Ovary (tissue), 9 donors: ENCODE data around the gene CRACR2A. TPM values are rescaled to one million over a fixed set of nuclear protein-coding genes. Genes with fewer than 3 reads are reported as not detected.

Experiments used
- DNase-seq, 5 donors: peaks; one replicate each; pipeline ENCODE4 v3.0.0-alpha.2; 2019 to 2020
- H3K27ac ChIP-seq, 2 donors: fragments of 200-600 bp; one replicate each; pipeline versions ENCODE4 v1.5.1 to v1.8.0; 2019 to 2022
- H3K27me3 ChIP-seq: fragments of 200-600 bp; one replicate; pipeline ENCODE4 v1.8.0; 2022
- H3K36me3 ChIP-seq: fragments of 200-600 bp; sonication (generic); one replicate; pipeline ENCODE4 v1.5.1; 2019
- H3K4me1 ChIP-seq: one replicate; pipeline ENCODE4 v1.8.1; 2013; ENCODE audit warnings: mild to moderate bottlenecking, moderate library complexity; ENCODE audit not compliant: insufficient read depth
- H3K4me3 ChIP-seq: fragments of 200-600 bp; sonication (generic); one replicate; pipeline ENCODE4 v1.5.1; 2017
- H3K9me3 ChIP-seq, 2 donors: fragments of 200-600 bp in 1 of 2; sonication (generic) in 1 of 2; one replicate each; pipeline versions ENCODE4 v1.5.1 to v1.8.1; 2013 to 2019; ENCODE audit warnings: mild to moderate bottlenecking in 1 of 2, moderate library complexity in 1 of 2
- CTCF ChIP-seq, 3 donors: fragments of 450-650 bp in 2 of 3; fragments of 200-600 bp in 1 of 3; IDR thresholded peaks; one replicate each; pipeline versions ENCODE4 v1.5.1 to v1.8.0; 2016 to 2022; ENCODE audit warnings: antibody characterized with exemption in 3 of 3, mild to moderate bottlenecking in 1 of 3
- EP300 ChIP-seq: sonication (generic); formaldehyde crosslinking; IDR thresholded peaks from one replicate; pipeline ENCODE4 v1.6.1; 2017; ENCODE audit warnings: antibody characterized with exemption
- POLR2A ChIP-seq: fragments of 450-650 bp; IDR thresholded peaks from one replicate; pipeline ENCODE4 v1.6.1; 2017; ENCODE audit warnings: antibody characterized with exemption, mild to moderate bottlenecking, moderate library complexity
- WGBS, 3 donors: extraction: QIAGEN DNeasy Blood & Tissue Kit in 1 of 3; methylation state at CpG; one replicate each; pipeline versions ENCODE4 v1.1.5 to v1.1.7; 2013 to 2017; 5-methylcytosine and 5-hydroxymethylcytosine counted together
- intact Hi-C, 4 donors: fragments of 100-400 bp; cut with DNase I; formaldehyde crosslinking; loops; one replicate each; pipeline versions ENCODE4 v1.11.0 to v1.15.1; 2022 to 2023
- polyA plus RNA-seq, 2 donors: library from polyadenylated mRNA; stranded (reverse); fragments of 200-250 nt in 1 of 2; fragments of 350-450 nt in 1 of 2; fragmentation: Illumina TruSeq in 1 of 2; extraction: RNeasy Lipid Tissue Mini Kit (QIAGEN cat#74804) in 1 of 2; gene quantifications; one replicate each; pipeline ENCODE4 v1.2.3, GENCODE V29; 2013 to 2014
- total RNA-seq, 7 donors: library from RNA; depleted of rRNA in 2 of 7; stranded (reverse); fragments of >200 nt in 2 of 7; fragmentation: NEBNext Ultra II Directional in 3 of 7; extraction: Animal tissue kit (Norgen Biotek cat#: 25700) in 3 of 7; gene quantifications; one replicate each; pipeline versions ENCODE4 v1.1.0 to v1.2.4, GENCODE V29; 2016 to 2023
- donor health status: DM: no; HTN: no; CAD: no; lungs with moderate emphysema.
- donor health status: DM: no; HTN: no; CAD: no.
- donor health status: Bipolar disorder and iron deficiency.
- donor health status: DM: yes; HTN: yes; CAD: no.
- donor health status: DM: no; HTN: no; CAD: no.
- donor health status: DM: yes; HTN: yes; CAD: no.

Gene CRACR2A
- total and polyA plus RNA-seq, 9 donors, result 1.8 to 7.7 (median 4.4) TPM

- intact Hi-C loops, result no loop called here
- Histone ChIP-seq H3K9me3 (no peaks in the 10 kb centered on the region), H3K27me3 (no peaks in the 10 kb centered on the region), H3K4me1 (peaks cover 23% of the 10 kb centered on the region), H3K27ac (peak overlapping the region in 1 of 2 donors; percentile 56), H3K4me3 (no peak overlapping the region), H3K36me3 (no peaks in the 10 kb centered on the region)
- WGBS, 3 donors, result 38 to 52% (median 39%) methylated on average over 17 of the region's 17 CpGs
- DNase-seq, result no peak
- TF ChIP-seq EP300 (no peak), POLR2A (no peak), CTCF (IDR thresholded peaks at IDR 0.05) (no peak)
These were observed 153.7 kb downstream of the CRACR2A start for GRCh38 chr12:3598896-3599860.

GRCh38 chr12:3597526-3598210 is 155.2 kb downstream of the CRACR2A start:
- H3K4me1 ChIP-seq, result peaks cover 22% of the 10 kb centered on the region
- H3K27me3 ChIP-seq, result no peaks in the 10 kb centered on the region
- peak in 4 of 5 donors; percentile 46 to 77 (median 60) for DNase-seq
- H3K36me3 ChIP-seq, result no peaks in the 10 kb centered on the region
- peak overlapping the region in 1 of 2 donors; percentile 56 for H3K27ac ChIP-seq
- intact Hi-C loops, result no loop called here
- no peak for TF ChIP-seq POLR2A
- no peak for TF ChIP-seq EP300
- TF ChIP-seq CTCF (IDR thresholded peaks at IDR 0.05), result no peak
- H3K4me3 ChIP-seq, result no peak overlapping the region
- 26 to 48% (median 41%) methylated on average over 7 of the region's 7 CpGs for WGBS, 3 donors
- no peaks in the 10 kb centered on the region for H3K9me3 ChIP-seq

GRCh38 chr12:3596703-3597415 is 156.1 kb downstream of the CRACR2A start:
- intact Hi-C loops, result no loop called here
- TF ChIP-seq POLR2A, result no peak
- no peak for TF ChIP-seq EP300
- no peak for TF ChIP-seq CTCF (IDR thresholded peaks at IDR 0.05)
- no peaks in the 10 kb centered on the region for H3K36me3 ChIP-seq
- 80 to 83% (median 81%) methylated on average over 8 of the region's 8 CpGs for WGBS, 3 donors
- H3K27ac ChIP-seq, result peak overlapping the region in 1 of 2 donors; percentile 56
- no peaks in the 10 kb centered on the region for H3K9me3 ChIP-seq
- DNase-seq, result no peak
- H3K4me1 ChIP-seq, result peaks cover 22% of the 10 kb centered on the region
- H3K27me3 ChIP-seq, result no peaks in the 10 kb centered on the region
- no peak overlapping the region for H3K4me3 ChIP-seq

- TF ChIP-seq EP300 (no peak), POLR2A (no peak), CTCF (IDR thresholded peaks at IDR 0.05) (no peak)
- Histone ChIP-seq H3K4me3 (no peak overlapping the region), H3K36me3 (no peaks in the 10 kb centered on the region), H3K9me3 (no peaks in the 10 kb centered on the region), H3K27ac (no peak overlapping the region), H3K4me1 (peaks cover 22% of the 10 kb centered on the region), H3K27me3 (no peaks in the 10 kb centered on the region)
- 95 to 99% (median 96%) methylated on average over 6 of the region's 6 CpGs for WGBS, 3 donors
- intact Hi-C loops, result no loop called here
- DNase-seq, result no peak
These were observed 157.2 kb downstream of the CRACR2A start for GRCh38 chr12:3595721-3596120.
